ENCODE results near the gene KLHL18.
"Not testable (repeated sequence)": the region's sequence is repeated elsewhere in the genome, so short reads cannot be mapped to it uniquely, and the experiment has no call there.

- TF ChIP-seq SP1 (IDR thresholded peaks at IDR 0.05); ARNT (IDR thresholded peaks at IDR 0.05); TARDBP (IDR thresholded peaks at IDR 0.05); BHLHE40 (IDR thresholded peaks at IDR 0.05; ENCODE audit: borderline replicate concordance): not testable (repeated sequence)
Observed at GRCh38 chr3:47360110-47360517, 77.4 kb downstream of the KLHL18 start.
